Neural progenitor cell (in vitro differentiated cells): ENCODE measurements around the gene BRSK2.

Experiments used
- EZH2 ChIP-seq: fragments of 200-600 bp; sonication (generic); IDR thresholded peaks from 2 replicates; pipeline ENCODE4 v1.6.1; 2017; ENCODE audit warnings: antibody characterized with exemption, mild to moderate bottlenecking, moderate library complexity
- TF ChIP-seq, protein P1 (sequence below): fragments of 200-600 bp; sonication (generic); IDR thresholded peaks from 2 replicates; pipeline ENCODE4 v1.5.1; 2017; ENCODE audit warnings: antibody characterized with exemption, mild to moderate bottlenecking

DNA sequence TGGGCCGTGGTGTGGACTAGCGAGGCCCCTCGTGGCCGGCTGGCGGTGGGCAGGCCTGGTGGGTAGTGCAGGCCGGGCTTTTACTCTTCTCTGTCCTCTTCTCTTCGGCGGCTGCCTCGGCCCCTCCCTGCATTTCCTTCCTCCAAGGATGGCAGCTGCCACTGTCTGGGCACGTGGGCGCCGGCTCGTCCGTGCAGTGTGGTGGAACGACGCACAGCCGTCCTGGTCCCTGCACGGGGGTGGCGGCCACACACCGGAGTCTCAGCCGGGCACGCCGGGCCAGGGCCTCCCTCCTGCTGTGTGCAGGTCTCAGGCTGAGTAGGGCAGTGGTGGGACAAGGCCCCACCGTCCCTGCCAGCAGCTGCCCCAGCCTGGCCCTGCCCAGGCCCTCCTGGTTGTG is 59.1 kb downstream of the BRSK2 start:
- no peak for TF ChIP-seq EZH2
- TF ChIP-seq, protein P1, sequence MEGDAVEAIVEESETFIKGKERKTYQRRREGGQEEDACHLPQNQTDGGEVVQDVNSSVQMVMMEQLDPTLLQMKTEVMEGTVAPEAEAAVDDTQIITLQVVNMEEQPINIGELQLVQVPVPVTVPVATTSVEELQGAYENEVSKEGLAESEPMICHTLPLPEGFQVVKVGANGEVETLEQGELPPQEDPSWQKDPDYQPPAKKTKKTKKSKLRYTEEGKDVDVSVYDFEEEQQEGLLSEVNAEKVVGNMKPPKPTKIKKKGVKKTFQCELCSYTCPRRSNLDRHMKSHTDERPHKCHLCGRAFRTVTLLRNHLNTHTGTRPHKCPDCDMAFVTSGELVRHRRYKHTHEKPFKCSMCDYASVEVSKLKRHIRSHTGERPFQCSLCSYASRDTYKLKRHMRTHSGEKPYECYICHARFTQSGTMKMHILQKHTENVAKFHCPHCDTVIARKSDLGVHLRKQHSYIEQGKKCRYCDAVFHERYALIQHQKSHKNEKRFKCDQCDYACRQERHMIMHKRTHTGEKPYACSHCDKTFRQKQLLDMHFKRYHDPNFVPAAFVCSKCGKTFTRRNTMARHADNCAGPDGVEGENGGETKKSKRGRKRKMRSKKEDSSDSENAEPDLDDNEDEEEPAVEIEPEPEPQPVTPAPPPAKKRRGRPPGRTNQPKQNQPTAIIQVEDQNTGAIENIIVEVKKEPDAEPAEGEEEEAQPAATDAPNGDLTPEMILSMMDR = no peak
